HL-60 (cell line): Measurements from ENCODE around the gene ZBP1.
A peak's percentile ranks its signal among the peaks of the same experiment; 100 is the strongest.

Source experiments
- DNase-seq, 2 experiments: peaks; one replicate each; pipeline ENCODE4 v3.0.0-alpha.2; 2010 to 2020; ENCODE audit warnings: low read depth in 1 of 2, low spot score in 1 of 2
- H3K27ac ChIP-seq: fragments of 250-450 bp; sonication (Bioruptor Pico); replicated peaks from 2 replicates; pipeline ENCODE4 v1.5.1; 2020; ENCODE audit warnings: mild to moderate bottlenecking, moderate library complexity
- H3K27me3 ChIP-seq: fragments of 250-450 bp; sonication (Bioruptor Pico); 2 replicates; pipeline ENCODE4 v1.5.1; 2021; ENCODE audit warnings: mild to moderate bottlenecking, moderate library complexity; ENCODE audit not compliant: insufficient read depth, poor library complexity, severe bottlenecking
- H3K4me3 ChIP-seq: replicated peaks from 2 replicates; pipeline ENCODE4 v1.5.1; 2011; ENCODE audit warnings: mild to moderate bottlenecking, control low read depth, low read length; ENCODE audit not compliant: insufficient read depth
- GABPA ChIP-seq: IDR thresholded peaks from 2 replicates; pipeline ENCODE4 v1.6.1; 2012; ENCODE audit warnings: low read depth
- POLR2AphosphoS5 ChIP-seq: IDR thresholded peaks from 2 replicates; pipeline ENCODE4 v1.6.1; 2012; ENCODE audit warnings: low read depth
- SPI1 ChIP-seq: IDR thresholded peaks from 2 replicates; pipeline ENCODE4 v1.6.1; 2012; ENCODE audit warnings: low read depth, mild to moderate bottlenecking, borderline replicate concordance
- TF ChIP-seq, protein P1 (sequence below): IDR thresholded peaks from 2 replicates; pipeline ENCODE4 v1.6.1; 2012; ENCODE audit warnings: low read depth; ENCODE audit not compliant: insufficient replicate concordance
- TF ChIP-seq, protein P2 (sequence below): IDR thresholded peaks from one replicate; pipeline ENCODE4 v1.5.1; 2011; ENCODE audit warnings: low read length, control low read depth, inconsistent platforms; ENCODE audit not compliant: insufficient read depth

Gene ZBP1

DNA sequence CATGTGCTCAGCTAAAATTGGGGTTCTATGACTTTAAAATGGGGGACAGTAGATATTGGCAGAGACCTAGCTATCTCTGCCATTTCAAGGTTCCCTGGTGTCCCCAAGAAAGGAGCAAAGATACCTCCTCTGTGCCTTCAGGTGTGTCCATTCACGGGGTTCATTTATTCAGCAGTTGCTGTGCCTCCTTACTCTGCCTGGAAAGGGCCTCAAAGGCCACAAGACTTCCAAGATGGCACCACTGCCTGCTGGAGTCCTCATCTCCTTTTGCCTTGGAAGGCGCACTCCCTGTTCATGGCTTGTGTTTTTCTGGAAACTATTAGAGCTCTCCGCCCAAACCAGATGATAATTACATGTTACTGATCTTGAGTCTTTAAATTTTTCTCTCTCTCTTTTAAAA, 3.9 kb upstream of the ZBP1 start:
- no peak for DNase-seq
- Histone ChIP-seq H3K4me3 (no peak overlapping the region), H3K27ac (no peak overlapping the region), H3K27me3 (no peaks in the 10 kb centered on the region)
- no peak for TF ChIP-seq GABPA
- no peak for TF ChIP-seq POLR2AphosphoS5
- TF ChIP-seq, protein P1, sequence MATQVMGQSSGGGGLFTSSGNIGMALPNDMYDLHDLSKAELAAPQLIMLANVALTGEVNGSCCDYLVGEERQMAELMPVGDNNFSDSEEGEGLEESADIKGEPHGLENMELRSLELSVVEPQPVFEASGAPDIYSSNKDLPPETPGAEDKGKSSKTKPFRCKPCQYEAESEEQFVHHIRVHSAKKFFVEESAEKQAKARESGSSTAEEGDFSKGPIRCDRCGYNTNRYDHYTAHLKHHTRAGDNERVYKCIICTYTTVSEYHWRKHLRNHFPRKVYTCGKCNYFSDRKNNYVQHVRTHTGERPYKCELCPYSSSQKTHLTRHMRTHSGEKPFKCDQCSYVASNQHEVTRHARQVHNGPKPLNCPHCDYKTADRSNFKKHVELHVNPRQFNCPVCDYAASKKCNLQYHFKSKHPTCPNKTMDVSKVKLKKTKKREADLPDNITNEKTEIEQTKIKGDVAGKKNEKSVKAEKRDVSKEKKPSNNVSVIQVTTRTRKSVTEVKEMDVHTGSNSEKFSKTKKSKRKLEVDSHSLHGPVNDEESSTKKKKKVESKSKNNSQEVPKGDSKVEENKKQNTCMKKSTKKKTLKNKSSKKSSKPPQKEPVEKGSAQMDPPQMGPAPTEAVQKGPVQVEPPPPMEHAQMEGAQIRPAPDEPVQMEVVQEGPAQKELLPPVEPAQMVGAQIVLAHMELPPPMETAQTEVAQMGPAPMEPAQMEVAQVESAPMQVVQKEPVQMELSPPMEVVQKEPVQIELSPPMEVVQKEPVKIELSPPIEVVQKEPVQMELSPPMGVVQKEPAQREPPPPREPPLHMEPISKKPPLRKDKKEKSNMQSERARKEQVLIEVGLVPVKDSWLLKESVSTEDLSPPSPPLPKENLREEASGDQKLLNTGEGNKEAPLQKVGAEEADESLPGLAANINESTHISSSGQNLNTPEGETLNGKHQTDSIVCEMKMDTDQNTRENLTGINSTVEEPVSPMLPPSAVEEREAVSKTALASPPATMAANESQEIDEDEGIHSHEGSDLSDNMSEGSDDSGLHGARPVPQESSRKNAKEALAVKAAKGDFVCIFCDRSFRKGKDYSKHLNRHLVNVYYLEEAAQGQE = no peak
- TF ChIP-seq, protein P2, sequence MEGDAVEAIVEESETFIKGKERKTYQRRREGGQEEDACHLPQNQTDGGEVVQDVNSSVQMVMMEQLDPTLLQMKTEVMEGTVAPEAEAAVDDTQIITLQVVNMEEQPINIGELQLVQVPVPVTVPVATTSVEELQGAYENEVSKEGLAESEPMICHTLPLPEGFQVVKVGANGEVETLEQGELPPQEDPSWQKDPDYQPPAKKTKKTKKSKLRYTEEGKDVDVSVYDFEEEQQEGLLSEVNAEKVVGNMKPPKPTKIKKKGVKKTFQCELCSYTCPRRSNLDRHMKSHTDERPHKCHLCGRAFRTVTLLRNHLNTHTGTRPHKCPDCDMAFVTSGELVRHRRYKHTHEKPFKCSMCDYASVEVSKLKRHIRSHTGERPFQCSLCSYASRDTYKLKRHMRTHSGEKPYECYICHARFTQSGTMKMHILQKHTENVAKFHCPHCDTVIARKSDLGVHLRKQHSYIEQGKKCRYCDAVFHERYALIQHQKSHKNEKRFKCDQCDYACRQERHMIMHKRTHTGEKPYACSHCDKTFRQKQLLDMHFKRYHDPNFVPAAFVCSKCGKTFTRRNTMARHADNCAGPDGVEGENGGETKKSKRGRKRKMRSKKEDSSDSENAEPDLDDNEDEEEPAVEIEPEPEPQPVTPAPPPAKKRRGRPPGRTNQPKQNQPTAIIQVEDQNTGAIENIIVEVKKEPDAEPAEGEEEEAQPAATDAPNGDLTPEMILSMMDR = no peak
- no peak for TF ChIP-seq SPI1

DNA sequence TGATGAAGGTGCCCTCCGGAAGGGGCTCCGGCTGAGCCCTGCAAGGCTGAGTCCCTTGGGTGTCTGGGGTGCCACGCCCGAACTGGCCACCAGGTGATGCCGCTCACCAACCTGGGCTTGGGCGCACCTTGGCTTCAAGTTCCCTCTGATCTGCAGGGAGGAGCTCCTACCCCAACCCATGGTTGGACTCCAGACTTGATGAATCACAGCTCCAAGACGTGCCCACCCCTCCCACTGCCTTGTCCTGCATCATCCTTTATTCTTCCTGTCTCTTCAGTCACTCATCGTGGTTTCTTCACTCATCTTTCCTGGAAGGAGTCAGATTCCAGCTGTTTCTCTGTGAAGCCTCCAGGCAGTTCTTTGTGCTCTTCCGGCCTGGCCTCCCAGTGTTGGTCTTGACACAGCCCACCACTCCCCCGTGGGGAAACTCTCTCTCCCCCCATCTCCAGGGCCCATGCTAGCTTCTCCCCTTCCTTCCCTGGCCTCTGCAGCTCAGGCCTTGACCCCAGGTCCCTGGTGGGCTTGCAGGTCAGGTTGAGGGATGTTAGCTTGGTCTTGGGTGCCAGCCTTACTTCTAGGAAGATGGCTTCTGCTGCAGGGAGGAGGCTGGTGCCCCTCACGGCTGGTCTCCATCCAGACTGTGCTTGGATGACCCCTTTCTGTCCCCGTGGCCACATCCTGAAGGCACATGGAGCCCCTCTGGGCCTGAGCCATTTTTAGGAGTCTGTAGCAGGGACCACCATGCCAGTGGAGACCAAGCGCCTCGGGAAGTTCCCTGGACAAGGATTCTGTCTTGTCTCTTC, 2.6 kb upstream of the ZBP1 start:
- no peak overlapping the region for H3K27ac ChIP-seq
- no peak for TF ChIP-seq POLR2AphosphoS5
- TF ChIP-seq, protein P2 = peak; percentile 84
- TF ChIP-seq, protein P1 = no peak
- peak; percentile 31 to 60 for DNase-seq
- H3K4me3 ChIP-seq = no peak overlapping the region
- H3K27me3 ChIP-seq = no peaks in the 10 kb centered on the region

DNA sequence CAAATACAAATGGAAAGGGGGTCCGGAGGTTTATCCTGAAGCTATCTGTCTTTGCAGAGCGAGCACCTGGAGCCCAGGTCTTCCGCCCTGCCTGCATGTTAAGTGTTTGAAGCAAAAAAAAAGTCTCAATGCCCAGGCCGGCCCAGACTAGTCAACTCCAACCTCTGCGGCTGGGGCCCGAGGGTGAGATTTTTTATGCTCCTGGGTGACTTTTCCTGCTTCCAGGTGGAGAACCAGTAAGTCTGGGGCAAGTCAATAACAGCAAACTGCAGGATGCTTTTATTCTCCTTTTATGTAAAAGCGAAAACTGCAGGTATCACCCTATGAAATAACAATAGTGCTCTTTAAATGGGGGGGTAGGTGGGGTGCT, 2.0 kb upstream of the ZBP1 start:
- TF ChIP-seq POLR2AphosphoS5 (no peak), GABPA (no peak), SPI1 (no peak)
- TF ChIP-seq, protein P2 = no peak
- TF ChIP-seq, protein P1 = no peak
- H3K27ac ChIP-seq = no peak overlapping the region
- no peak overlapping the region for H3K4me3 ChIP-seq
- DNase-seq = no peak
- no peaks in the 10 kb centered on the region for H3K27me3 ChIP-seq
